Caco-2 (cell line): ENCODE data around the gene PAGR1. TPM values are rescaled to one million over a fixed set of nuclear protein-coding genes. Genes with fewer than 3 reads are reported as not detected.

Experiments
- BruUV-seq: library from RNA; stranded (reverse); fragments of 400-500 nt; replicated peaks from 2 replicates; lab custom pipeline; 2021; lab: Mats Ljungman, UMichigan
- CTCF ChIA-PET: fragments of 300-600 bp; sonication (Branson Sonifier 250); formaldehyde crosslinking; loops from one replicate; lab custom pipeline; 2022; ENCODE audit warnings: antibody characterized with exemption; lab: Charles Lee
- POLR2A ChIA-PET: fragments of 300-600 bp; sonication (Branson Sonifier 250); formaldehyde crosslinking; loops from one replicate; lab custom pipeline; 2022; ENCODE audit warnings: antibody characterized with exemption; lab: Charles Lee
- DNase-seq, 2 experiments: peaks; one replicate each; pipeline versions ENCODE4 v3.0.0 to v3.0.0-alpha.2; 2020 to 2022
- H3K27me3 ChIP-seq: replicated peaks from 2 replicates; pipeline ENCODE4 v1.6.0; 2011; ENCODE audit warnings: low read length; ENCODE audit not compliant: control insufficient read depth, insufficient read depth
- H3K36me3 ChIP-seq: 2 replicates; pipeline ENCODE4 v1.5.1; 2011; ENCODE audit warnings: low read length; ENCODE audit not compliant: control insufficient read depth, insufficient read depth
- H3K4me1 ChIP-seq: fragments of 250-450 bp; sonication (Bioruptor Pico); 2 replicates; pipeline ENCODE4 v1.5.1; 2020; ENCODE audit warnings: mild to moderate bottlenecking
- H3K4me3 ChIP-seq: 2 replicates; pipeline ENCODE4 v1.5.1; 2011; ENCODE audit warnings: low read depth, mild to moderate bottlenecking, control low read depth, low read length
- H3K9me3 ChIP-seq: fragments of 250-450 bp; sonication (Bioruptor Pico); 2 replicates; pipeline ENCODE4 v1.5.1; 2020; ENCODE audit warnings: mild to moderate bottlenecking, moderate library complexity
- H3K27ac Mint-ChIP-seq: one replicate; pipeline ENCODE4 v1.8.0; 2022; ENCODE audit warnings: mixed read lengths; ENCODE audit not compliant: unreplicated experiment
- H3K27me3 Mint-ChIP-seq: one replicate; pipeline ENCODE4 v1.8.0; 2022; ENCODE audit warnings: mixed read lengths; ENCODE audit not compliant: insufficient read depth, unreplicated experiment
- H3K36me3 Mint-ChIP-seq: one replicate; pipeline ENCODE4 v1.8.0; 2022; ENCODE audit warnings: mild to moderate bottlenecking, mixed read lengths; ENCODE audit not compliant: insufficient read depth, unreplicated experiment
- H3K4me1 Mint-ChIP-seq: one replicate; pipeline ENCODE4 v1.8.0; 2022; ENCODE audit warnings: low read depth, mixed read lengths; ENCODE audit not compliant: unreplicated experiment
- H3K4me3 Mint-ChIP-seq: one replicate; pipeline ENCODE4 v1.8.0; 2022; ENCODE audit warnings: mild to moderate bottlenecking, moderate library complexity, mixed read lengths; ENCODE audit not compliant: unreplicated experiment
- H3K9me3 Mint-ChIP-seq: one replicate; pipeline ENCODE4 v1.8.0; 2022; ENCODE audit warnings: mixed read lengths; ENCODE audit not compliant: unreplicated experiment
- intact Hi-C: fragments of 100-400 bp; cut with micrococcal nuclease; formaldehyde crosslinking; loops from one replicate; pipeline ENCODE4 v1.10.0; 2022; ENCODE audit not compliant: unreplicated experiment
- total RNA-seq: library from RNA; stranded (reverse); gene quantifications from 2 replicates; pipeline ENCODE4 v1.2.3, GENCODE V29; 2022
- TF ChIP-seq, protein P1 (sequence below), 2 experiments: fragments of 200-600 bp in 1 of 2; IDR thresholded peaks; 1 replicate in 1 of 2; 2 replicates in 1 of 2; pipeline versions ENCODE4 v1.5.1 to v1.8.0; 2011 to 2022; ENCODE audit warnings: antibody characterized with exemption in 1 of 2, control low read depth in 1 of 2, inconsistent platforms in 1 of 2, low read depth in 1 of 2, low read length in 1 of 2, mild to moderate bottlenecking in 1 of 2, moderate library complexity in 1 of 2; ENCODE audit not compliant: insufficient read depth in 1 of 2, severe bottlenecking in 1 of 2, unreplicated experiment in 1 of 2

The PAGR1 gene
- total RNA-seq, 1 experiment from 2014 or later = 33.0 TPM

DNA sequence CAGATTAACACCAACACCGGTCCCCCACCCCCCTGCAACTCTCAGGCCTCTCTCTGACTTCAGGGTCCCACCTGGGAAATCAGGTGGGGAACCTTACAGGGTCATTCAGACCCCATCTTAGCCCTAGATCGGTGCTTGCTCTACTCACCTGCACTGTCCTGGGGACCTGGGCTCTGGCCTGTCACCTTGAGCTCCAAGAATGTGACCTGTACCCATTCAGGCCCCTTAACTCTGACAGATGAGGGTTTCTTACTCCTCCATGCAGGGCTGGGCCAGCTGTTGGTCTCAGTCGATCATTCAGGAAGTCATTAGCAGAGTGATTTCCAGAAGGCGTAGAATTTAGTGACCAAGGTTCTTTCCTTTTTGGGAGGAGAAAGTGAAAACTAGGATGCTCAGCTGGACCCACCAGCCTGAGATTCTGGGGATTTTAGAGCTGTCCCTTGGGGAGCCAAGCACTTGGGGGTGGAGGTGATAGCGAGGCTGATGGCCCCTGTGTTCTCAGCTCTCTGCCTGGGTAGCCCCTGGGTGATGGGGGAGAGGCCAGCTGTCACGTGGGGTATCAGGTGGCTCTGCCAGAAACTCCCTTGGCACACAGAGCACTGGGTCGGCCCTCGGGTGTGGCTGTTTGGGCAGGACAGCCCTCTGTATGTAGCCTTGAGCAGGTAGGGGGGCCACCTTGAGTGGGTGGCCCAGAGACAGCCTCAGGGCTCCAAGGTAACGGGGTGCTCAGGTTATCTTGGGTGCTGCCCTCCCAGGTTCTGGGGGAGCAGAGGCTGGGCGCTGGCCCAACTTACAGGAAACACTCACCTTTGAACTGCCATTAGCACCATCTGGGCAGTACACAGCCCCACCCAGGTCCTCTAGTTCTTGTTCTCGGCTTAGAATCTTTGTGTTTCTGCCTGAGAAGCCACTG is 5.0 kb downstream of the PAGR1 start:
- Mint-ChIP-seq H3K27me3 (no peaks in the 10 kb centered on the region), H3K36me3 (peaks cover 47% of the 10 kb centered on the region), H3K4me3 (peak overlapping the region; percentile 19), H3K9me3 (no peaks in the 10 kb centered on the region), H3K4me1 (peaks cover 24% of the 10 kb centered on the region), H3K27ac (no peak overlapping the region)
- Histone ChIP-seq H3K9me3 (no peaks in the 10 kb centered on the region), H3K27me3 (no peaks in the 10 kb centered on the region), H3K4me3 (peak overlapping the region; percentile 29), H3K4me1 (peaks cover 23% of the 10 kb centered on the region), H3K36me3 (no peaks in the 10 kb centered on the region; the same call in 1 of the 2 replicates)
- TF ChIP-seq, protein P1, sequence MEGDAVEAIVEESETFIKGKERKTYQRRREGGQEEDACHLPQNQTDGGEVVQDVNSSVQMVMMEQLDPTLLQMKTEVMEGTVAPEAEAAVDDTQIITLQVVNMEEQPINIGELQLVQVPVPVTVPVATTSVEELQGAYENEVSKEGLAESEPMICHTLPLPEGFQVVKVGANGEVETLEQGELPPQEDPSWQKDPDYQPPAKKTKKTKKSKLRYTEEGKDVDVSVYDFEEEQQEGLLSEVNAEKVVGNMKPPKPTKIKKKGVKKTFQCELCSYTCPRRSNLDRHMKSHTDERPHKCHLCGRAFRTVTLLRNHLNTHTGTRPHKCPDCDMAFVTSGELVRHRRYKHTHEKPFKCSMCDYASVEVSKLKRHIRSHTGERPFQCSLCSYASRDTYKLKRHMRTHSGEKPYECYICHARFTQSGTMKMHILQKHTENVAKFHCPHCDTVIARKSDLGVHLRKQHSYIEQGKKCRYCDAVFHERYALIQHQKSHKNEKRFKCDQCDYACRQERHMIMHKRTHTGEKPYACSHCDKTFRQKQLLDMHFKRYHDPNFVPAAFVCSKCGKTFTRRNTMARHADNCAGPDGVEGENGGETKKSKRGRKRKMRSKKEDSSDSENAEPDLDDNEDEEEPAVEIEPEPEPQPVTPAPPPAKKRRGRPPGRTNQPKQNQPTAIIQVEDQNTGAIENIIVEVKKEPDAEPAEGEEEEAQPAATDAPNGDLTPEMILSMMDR (IDR thresholded peaks at IDR 0.05; ENCODE audit: insufficient read depth in 1 of 2, low read depth in 1 of 2, low read length in 1 of 2, severe bottlenecking in 1 of 2, unreplicated experiment in 1 of 2) = no peak
- ChIA-PET CTCF (interaction anchor here (2.2 to 2.4 kb wide), 2 partner anchors 27 to 28 kb away, joined by 9 to 13 read pairs; no protein-coding TSS in a partner anchor), POLR2A (no interaction called here)
- DNase-seq = no peak
- intact Hi-C loops = no loop called here
- no TSS peak for BruUV-seq

DNA sequence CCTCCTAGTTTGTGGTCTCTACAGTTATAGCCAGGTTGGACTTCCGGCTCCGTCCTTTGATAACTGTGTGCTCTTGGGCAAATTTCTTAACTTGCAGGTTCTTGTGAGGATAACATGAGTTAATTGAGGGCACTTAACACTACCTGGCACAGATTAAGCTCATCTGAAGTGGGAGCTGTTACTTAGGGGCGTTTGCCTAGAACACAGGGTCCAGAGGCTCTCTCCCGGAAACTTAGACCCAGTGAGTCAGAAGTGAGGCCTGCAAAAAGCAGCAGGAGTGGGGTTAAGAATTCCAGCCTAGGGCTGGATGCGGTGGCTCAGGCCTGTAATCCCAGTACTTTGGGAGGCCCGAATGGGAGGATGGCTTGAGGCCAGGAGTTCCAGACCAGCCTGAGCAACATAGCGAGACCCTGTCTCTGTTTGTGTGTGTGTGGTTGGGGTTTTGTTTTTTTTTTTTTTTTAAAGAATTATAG is 5.7 kb downstream of the PAGR1 start:
- CTCF ChIA-PET = interaction anchor here (0.6 to 2.2 kb wide), 2 partner anchors 27 to 152 kb away, joined by 5 to 13 read pairs; no protein-coding TSS in a partner anchor

More for the DNA sequence above, 5.7 kb downstream of the PAGR1 start:
- Histone ChIP-seq H3K9me3 (no peaks in the 10 kb centered on the region), H3K36me3 (no peaks in the 10 kb centered on the region; the same call in 1 of the 2 replicates), H3K4me3 (no peak overlapping the region), H3K4me1 (peaks cover 27% of the 10 kb centered on the region), H3K27me3 (no peaks in the 10 kb centered on the region)
- POLR2A ChIA-PET = interaction anchor here (0.6 kb wide), 2 partner anchors 15 to 152 kb away, joined by 3 to 7 read pairs; partner anchors contain the start of gene TAOK2
- no peak for DNase-seq
- H3K36me3 Mint-ChIP-seq = peaks cover 42% of the 10 kb centered on the region
- TF ChIP-seq, protein P1 (IDR thresholded peaks at IDR 0.05; ENCODE audit: insufficient read depth in 1 of 2, low read depth in 1 of 2, low read length in 1 of 2, severe bottlenecking in 1 of 2, unreplicated experiment in 1 of 2) = no peak
- H3K27me3 Mint-ChIP-seq = no peaks in the 10 kb centered on the region
- BruUV-seq = no TSS peak
- H3K4me1 Mint-ChIP-seq = peaks cover 26% of the 10 kb centered on the region
- intact Hi-C loops = no loop called here
- no peaks in the 10 kb centered on the region for H3K9me3 Mint-ChIP-seq
- H3K4me3 Mint-ChIP-seq = no peak overlapping the region
- H3K27ac Mint-ChIP-seq = no peak overlapping the region
